CD4-positive, CD25-positive, alpha-beta regulatory T cell (primary cell): ENCODE data around the gene COL6A3. TPM values are rescaled to one million over a fixed set of nuclear protein-coding genes. Genes with fewer than 3 reads are reported as not detected.

Source experiments
- ATAC-seq, 2 donors: fragments of 150-1000 bp; cut with Tn5 transposase; one replicate each; pipeline ENCODE4 v1.10.0; 2021; ENCODE audit warnings: low read depth in 2 of 2, moderate number of reproducible peaks in 2 of 2, moderate library complexity in 1 of 2
- DNase-seq, 3 donors: peaks; one replicate each; pipeline versions ENCODE4 v3.0.0 to v3.0.0-alpha.2; 2012 to 2022; ENCODE audit warnings: mixed read lengths in 1 of 3
- H3K27ac ChIP-seq: one replicate; pipeline ENCODE4 v1.7.0; 2013; ENCODE audit warnings: mild to moderate bottlenecking, low read length; ENCODE audit not compliant: insufficient read depth, poor library complexity, severe bottlenecking
- H3K27me3 ChIP-seq: one replicate; pipeline ENCODE4 v1.7.0; 2013; ENCODE audit warnings: low read length; ENCODE audit not compliant: control insufficient read depth, insufficient read depth
- H3K36me3 ChIP-seq: one replicate; pipeline ENCODE4 v1.7.0; 2013; ENCODE audit warnings: mild to moderate bottlenecking, low read length, moderate library complexity; ENCODE audit not compliant: control insufficient read depth, insufficient read depth
- H3K4me1 ChIP-seq: 2 replicates; pipeline ENCODE4 v1.7.0; 2013; ENCODE audit warnings: mild to moderate bottlenecking, low read length; ENCODE audit not compliant: insufficient read depth, control insufficient read depth, poor library complexity, severe bottlenecking
- H3K4me3 ChIP-seq: one replicate; pipeline ENCODE4 v1.7.0; 2013; ENCODE audit warnings: low read depth, mild to moderate bottlenecking, low read length, moderate library complexity
- H3K9me3 ChIP-seq, 2 experiments: 1 replicate in 1 of 2; 2 replicates in 1 of 2; pipeline ENCODE4 v1.7.0; 2013; ENCODE audit warnings: low read length in 2 of 2, mild to moderate bottlenecking in 1 of 2, moderate library complexity in 1 of 2; ENCODE audit not compliant: control insufficient read depth in 2 of 2
- H3K27ac Mint-ChIP-seq, 3 donors: one replicate each; pipeline ENCODE4 v1.8.0; 2020 to 2022; ENCODE audit warnings: mild to moderate bottlenecking in 3 of 3, mixed read lengths in 3 of 3, moderate library complexity in 2 of 3
- H3K27me3 Mint-ChIP-seq: one replicate; pipeline ENCODE4 v1.8.0; 2022; ENCODE audit warnings: mild to moderate bottlenecking, mixed read lengths
- H3K36me3 Mint-ChIP-seq: one replicate; pipeline ENCODE4 v1.8.0; 2020; ENCODE audit warnings: mixed read lengths
- H3K4me1 Mint-ChIP-seq, 4 donors: one replicate each; pipeline ENCODE4 v1.8.0; 2020 to 2022; ENCODE audit warnings: mixed read lengths in 4 of 4, mild to moderate bottlenecking in 1 of 4
- H3K4me3 Mint-ChIP-seq, 4 donors: one replicate each; pipeline ENCODE4 v1.8.0; 2020 to 2022; ENCODE audit warnings: mild to moderate bottlenecking in 4 of 4, mixed read lengths in 4 of 4, moderate library complexity in 3 of 4
- H3K9me3 Mint-ChIP-seq, 7 donors: one replicate each; pipeline ENCODE4 v1.8.0; 2020 to 2022; ENCODE audit warnings: mixed read lengths in 7 of 7, mild to moderate bottlenecking in 3 of 7, moderate library complexity in 2 of 7
- polyA plus RNA-seq, 4 donors: library from polyadenylated mRNA; unstranded; fragments of 300-500 nt; fragmentation: Illumina TruSeq; gene quantifications; one replicate each; pipeline ENCODE4 v1.2.3, GENCODE V29; 2021
- total RNA-seq: library from RNA; stranded (reverse); gene quantifications from one replicate; pipeline ENCODE4 v1.2.3, GENCODE V29; 2022

The COL6A3 gene
- total and polyA plus RNA-seq, 5 donors from 2014 or later, result 0.18 to 3.4 (median 0.82) TPM

- ATAC-seq, result no peak
- no peaks in the 10 kb centered on the region for H3K36me3 Mint-ChIP-seq
Measured at GRCh38 chr2:237337586-237337985, 76.4 kb downstream of the COL6A3 start.

GRCh38 chr2:237336131-237336530 lies 77.8 kb downstream of the COL6A3 start:
- Mint-ChIP-seq H3K36me3 (no peaks in the 10 kb centered on the region), H3K4me1 (no peaks in the 10 kb centered on the region), H3K27ac (no peak overlapping the region)

More at GRCh38 chr2:237337586-237337985, 76.4 kb downstream of the COL6A3 start:
- Mint-ChIP-seq H3K4me1 (no peaks in the 10 kb centered on the region), H3K27ac (no peak overlapping the region), H3K4me3 (no peak overlapping the region), H3K27me3 (no peaks in the 10 kb centered on the region), H3K9me3 (no peaks in the 10 kb centered on the region)
- no peak for DNase-seq
- Histone ChIP-seq H3K9me3 (no peaks in the 10 kb centered on the region), H3K36me3 (no peaks in the 10 kb centered on the region), H3K27me3 (no peaks in the 10 kb centered on the region), H3K4me3 (no peak overlapping the region), H3K27ac (no peak overlapping the region), H3K4me1 (no peaks in the 10 kb centered on the region)

DNA sequence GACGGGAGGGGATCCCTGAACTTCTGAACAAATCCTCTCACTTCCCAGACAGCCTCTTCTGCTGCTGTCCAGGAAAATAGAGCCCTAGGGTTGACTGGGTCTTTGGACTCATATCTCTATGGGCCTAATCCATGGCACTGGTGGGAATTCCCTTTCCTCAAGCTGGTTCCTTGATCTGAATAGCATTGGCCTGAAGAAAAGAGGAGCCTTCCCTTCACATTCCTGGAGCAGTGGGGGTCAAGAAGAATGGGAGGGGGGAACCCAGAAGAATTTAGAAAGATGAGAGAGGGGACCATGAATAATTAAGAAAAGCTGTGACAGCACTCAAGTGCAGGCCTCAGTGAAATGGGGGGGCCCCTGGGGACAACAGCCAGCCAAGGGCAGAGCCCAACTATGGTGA lies 80.2 kb downstream of the COL6A3 start:
- H3K4me1 Mint-ChIP-seq, result no peaks in the 10 kb centered on the region
- H3K27me3 Mint-ChIP-seq, result no peaks in the 10 kb centered on the region
- Histone ChIP-seq H3K27ac (no peak overlapping the region), H3K27me3 (no peaks in the 10 kb centered on the region), H3K4me1 (no peaks in the 10 kb centered on the region), H3K4me3 (no peak overlapping the region), H3K36me3 (no peaks in the 10 kb centered on the region), H3K9me3 (no peaks in the 10 kb centered on the region)
- DNase-seq (no peak), ATAC-seq (no peak)
- no peak overlapping the region for H3K4me3 Mint-ChIP-seq
- no peak overlapping the region for H3K27ac Mint-ChIP-seq
- H3K9me3 Mint-ChIP-seq, result no peaks in the 10 kb centered on the region
- no peaks in the 10 kb centered on the region for H3K36me3 Mint-ChIP-seq

More at GRCh38 chr2:237336131-237336530, 77.8 kb downstream of the COL6A3 start:
- Histone ChIP-seq H3K4me1 (no peaks in the 10 kb centered on the region), H3K36me3 (no peaks in the 10 kb centered on the region), H3K27me3 (no peaks in the 10 kb centered on the region), H3K9me3 (no peaks in the 10 kb centered on the region), H3K4me3 (no peak overlapping the region), H3K27ac (no peak overlapping the region)
- Mint-ChIP-seq H3K27me3 (no peaks in the 10 kb centered on the region), H3K9me3 (no peaks in the 10 kb centered on the region), H3K4me3 (peak overlapping the region in 1 of 4 donors; percentile 4)
- no peak for DNase-seq
- no peak for ATAC-seq

DNA sequence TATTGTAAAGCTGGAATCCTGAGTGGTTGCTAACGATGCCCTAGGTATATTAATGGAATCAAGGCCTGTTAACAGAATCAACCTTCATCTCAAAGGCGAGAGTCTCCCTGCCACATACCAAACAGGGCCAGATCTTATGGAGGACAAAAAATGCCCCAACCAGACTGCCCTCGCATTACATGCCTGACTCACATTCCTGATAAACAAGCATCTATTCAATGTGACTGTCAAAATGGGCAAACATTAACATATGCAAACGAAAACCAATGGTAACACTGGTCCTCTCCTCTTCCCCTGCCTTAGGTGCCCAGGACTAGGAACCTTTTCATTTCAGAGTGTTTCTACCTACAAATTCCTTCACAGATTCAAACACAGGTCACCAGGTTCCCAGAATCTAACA lies 83.4 kb downstream of the COL6A3 start:
- no peaks in the 10 kb centered on the region for H3K9me3 Mint-ChIP-seq
- ATAC-seq (no peak), DNase-seq (no peak)

DNA sequence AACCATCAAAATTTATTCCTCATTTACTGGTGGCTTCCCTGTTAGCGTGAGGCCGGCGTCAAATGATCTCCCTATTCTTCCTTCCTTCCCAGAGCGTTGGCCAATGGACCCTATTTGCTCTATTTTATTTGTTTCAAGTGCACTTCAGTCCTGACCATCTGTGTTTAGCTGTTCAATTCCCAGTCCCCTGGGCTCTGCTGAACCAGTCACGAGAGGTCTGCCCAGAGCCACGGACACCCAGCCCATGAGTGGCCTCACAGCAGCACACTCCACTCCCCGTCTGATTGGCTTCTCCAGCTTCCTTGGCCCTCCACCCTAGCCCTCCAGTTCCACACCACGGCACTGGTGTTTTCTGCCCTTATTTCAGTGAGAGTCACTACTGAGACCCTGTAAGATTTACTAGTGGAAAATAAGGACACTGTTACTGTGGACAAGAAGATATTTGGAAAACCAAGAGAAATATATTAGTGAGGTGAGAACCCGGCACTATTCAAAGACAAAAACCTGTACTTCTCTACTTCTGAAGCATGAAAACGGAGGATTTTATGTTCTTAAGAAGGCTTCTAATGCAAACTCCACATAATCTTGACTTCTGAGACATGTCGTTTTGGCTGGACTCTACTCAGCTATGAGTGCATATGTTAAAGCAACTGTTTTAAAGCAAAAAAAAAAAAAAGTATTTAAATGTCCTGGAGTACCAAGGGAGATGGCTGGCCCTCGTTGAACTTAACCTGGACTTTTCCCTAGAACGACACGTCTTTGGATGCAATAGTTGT lies 86.6 kb downstream of the COL6A3 start:
- Histone ChIP-seq H3K4me3 (no peak overlapping the region), H3K27me3 (no peaks in the 10 kb centered on the region), H3K9me3 (no peaks in the 10 kb centered on the region), H3K4me1 (no peaks in the 10 kb centered on the region), H3K36me3 (no peaks in the 10 kb centered on the region), H3K27ac (no peak overlapping the region)
- Mint-ChIP-seq H3K27me3 (no peaks in the 10 kb centered on the region), H3K9me3 (no peaks in the 10 kb centered on the region), H3K4me1 (no peaks in the 10 kb centered on the region), H3K4me3 (no peak overlapping the region), H3K27ac (no peak overlapping the region), H3K36me3 (peaks cover 4% of the 10 kb centered on the region)
- ATAC-seq, result no peak
- DNase-seq, result no peak

More for the DNA sequence above, 83.4 kb downstream of the COL6A3 start:
- Mint-ChIP-seq H3K27ac (peak overlapping the region in 1 of 3 donors; percentile 9), H3K4me3 (no peak overlapping the region), H3K27me3 (no peaks in the 10 kb centered on the region), H3K36me3 (no peaks in the 10 kb centered on the region), H3K4me1 (no peaks in the 10 kb centered on the region)
- Histone ChIP-seq H3K4me1 (no peaks in the 10 kb centered on the region), H3K36me3 (no peaks in the 10 kb centered on the region), H3K9me3 (no peaks in the 10 kb centered on the region), H3K4me3 (no peak overlapping the region), H3K27ac (no peak overlapping the region), H3K27me3 (no peaks in the 10 kb centered on the region)

DNA sequence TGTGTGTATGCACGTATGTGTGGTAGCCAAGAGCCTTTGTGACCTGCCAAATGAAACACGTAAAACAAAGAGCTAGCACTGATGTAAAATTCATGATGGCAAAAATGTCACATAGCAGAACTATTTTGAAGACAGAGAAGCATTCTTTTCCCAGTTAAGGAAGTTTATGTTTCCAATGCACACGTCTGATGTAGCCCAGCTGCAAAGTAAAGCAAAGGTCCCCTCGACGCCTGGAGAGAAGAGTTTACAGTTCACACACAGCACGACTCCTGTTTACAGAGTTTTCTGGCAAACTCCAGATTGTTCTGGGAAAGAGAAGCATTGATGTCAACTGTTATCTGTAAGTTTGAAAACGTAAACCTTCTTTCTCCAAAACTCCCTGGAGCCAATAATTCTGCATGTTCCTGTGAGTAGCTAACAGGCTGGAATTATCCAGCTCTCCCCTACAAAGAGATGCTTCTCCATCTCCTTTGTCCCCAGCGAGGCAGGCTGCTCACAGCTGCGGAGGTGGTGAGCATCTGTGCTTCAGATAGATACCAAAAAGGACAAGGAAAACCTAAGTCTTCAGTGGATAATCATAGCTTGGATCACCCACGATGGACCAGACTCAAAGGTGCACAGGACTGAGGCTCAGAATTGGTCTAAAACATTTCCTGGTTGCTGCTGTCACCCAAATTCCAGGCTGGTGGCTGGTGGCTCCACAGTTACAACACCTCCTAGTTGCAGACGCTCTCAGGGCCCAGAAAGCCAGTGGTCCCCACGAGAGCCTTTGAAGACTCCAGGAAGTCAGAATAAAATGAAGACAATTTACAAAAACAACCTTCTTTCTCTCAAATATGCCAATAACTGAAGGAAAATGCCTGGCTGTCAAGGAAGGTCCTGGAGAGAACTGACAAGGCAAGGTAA lies 87.4 kb downstream of the COL6A3 start:
- Mint-ChIP-seq H3K9me3 (no peaks in the 10 kb centered on the region), H3K36me3 (peaks cover 4% of the 10 kb centered on the region), H3K27me3 (no peaks in the 10 kb centered on the region), H3K4me3 (no peak overlapping the region), H3K27ac (no peak overlapping the region), H3K4me1 (no peaks in the 10 kb centered on the region)
- no peaks in the 10 kb centered on the region for H3K36me3 ChIP-seq
- no peak for DNase-seq
- no peak overlapping the region for H3K27ac ChIP-seq
- no peaks in the 10 kb centered on the region for H3K4me1 ChIP-seq
- H3K4me3 ChIP-seq, result no peak overlapping the region
- ATAC-seq, result no peak
- H3K27me3 ChIP-seq, result no peaks in the 10 kb centered on the region
- no peaks in the 10 kb centered on the region for H3K9me3 ChIP-seq

- no peaks in the 10 kb centered on the region for H3K27me3 ChIP-seq
- H3K27ac ChIP-seq, result no peak overlapping the region
- no peaks in the 10 kb centered on the region for H3K36me3 ChIP-seq
- ATAC-seq, result no peak
- no peak overlapping the region for H3K4me3 Mint-ChIP-seq
- H3K9me3 Mint-ChIP-seq, result no peaks in the 10 kb centered on the region
- peaks cover 4% of the 10 kb centered on the region for H3K27me3 Mint-ChIP-seq
- H3K4me1 ChIP-seq, result no peaks in the 10 kb centered on the region
- peaks cover 4% of the 10 kb centered on the region for H3K36me3 Mint-ChIP-seq
- H3K4me1 Mint-ChIP-seq, result no peaks in the 10 kb centered on the region
- H3K9me3 ChIP-seq, result no peaks in the 10 kb centered on the region
- H3K27ac Mint-ChIP-seq, result no peak overlapping the region
- DNase-seq, result no peak
- H3K4me3 ChIP-seq, result no peak overlapping the region
Measured at GRCh38 chr2:237324837-237325236, 89.1 kb downstream of the COL6A3 start.
